NT2/D1 (cell line): Measurements from ENCODE around the gene TLK2.
"Not testable (repeated sequence)": the region's sequence is repeated elsewhere in the genome, so short reads cannot be mapped to it uniquely, and the experiment has no call there.

Experiments
- DNase-seq: peaks from one replicate; pipeline ENCODE4 v3.0.0-alpha.2; 2011; ENCODE audit warnings: low read depth, low spot score
- H3K27me3 ChIP-seq: 2 replicates; pipeline ENCODE4 v1.6.0; 2011; ENCODE audit warnings: mild to moderate bottlenecking; ENCODE audit not compliant: insufficient read length, insufficient read depth
- H3K36me3 ChIP-seq: 2 replicates; pipeline ENCODE4 v1.6.1; 2011; ENCODE audit warnings: mild to moderate bottlenecking, low read length, mixed read lengths; ENCODE audit not compliant: insufficient read depth, insufficient read length
- H3K4me1 ChIP-seq: 2 replicates; pipeline ENCODE4 v1.5.1; 2011; ENCODE audit not compliant: insufficient read depth, insufficient read length
- H3K4me3 ChIP-seq: 2 replicates; pipeline ENCODE4 v1.5.1; 2011; ENCODE audit warnings: low read depth; ENCODE audit not compliant: insufficient read length
- H3K9ac ChIP-seq: 2 replicates; pipeline ENCODE4 v1.6.0; 2011; ENCODE audit warnings: low read depth; ENCODE audit not compliant: insufficient read length
- H3K9me3 ChIP-seq: 2 replicates; pipeline ENCODE4 v1.5.1; 2011; ENCODE audit warnings: mild to moderate bottlenecking, low read length; ENCODE audit not compliant: insufficient read depth
- SUZ12 ChIP-seq: IDR thresholded peaks from 2 replicates; pipeline ENCODE4 v1.6.1; 2011; ENCODE audit not compliant: insufficient read length, insufficient read depth; ENCODE audit errors: extremely low read depth
- YY1 ChIP-seq: IDR thresholded peaks from 2 replicates; pipeline ENCODE4 v1.6.1; 2011; ENCODE audit not compliant: insufficient read length, insufficient read depth
- ZNF274 ChIP-seq: IDR thresholded peaks from 2 replicates; pipeline ENCODE4 v1.6.1; 2011; ENCODE audit warnings: mild to moderate bottlenecking, low read depth, low read length

TLK2 gene

GRCh38 chr17:62605588-62605987, 127.0 kb downstream of the TLK2 start:
- DNase-seq: no peak
- Histone ChIP-seq H3K9me3 (no peaks in the 10 kb centered on the region), H3K4me1 (no peaks in the 10 kb centered on the region), H3K4me3 (no peak overlapping the region), H3K36me3 (peaks cover 81% of the 10 kb centered on the region), H3K9ac (no peak overlapping the region), H3K27me3 (no peaks in the 10 kb centered on the region)
- TF ChIP-seq ZNF274: no peak
- TF ChIP-seq YY1: no peak
- no peak for TF ChIP-seq SUZ12

GRCh38 chr17:62611292-62611691, 132.7 kb downstream of the TLK2 start:
- Histone ChIP-seq H3K9me3 (no peaks in the 10 kb centered on the region), H3K4me1 (no peaks in the 10 kb centered on the region), H3K9ac (no peak overlapping the region), H3K4me3 (no peak overlapping the region), H3K36me3 (peaks cover 69% of the 10 kb centered on the region), H3K27me3 (no peaks in the 10 kb centered on the region)
- DNase-seq: no peak
- TF ChIP-seq SUZ12 (no peak), ZNF274 (no peak), YY1 (no peak)

DNA sequence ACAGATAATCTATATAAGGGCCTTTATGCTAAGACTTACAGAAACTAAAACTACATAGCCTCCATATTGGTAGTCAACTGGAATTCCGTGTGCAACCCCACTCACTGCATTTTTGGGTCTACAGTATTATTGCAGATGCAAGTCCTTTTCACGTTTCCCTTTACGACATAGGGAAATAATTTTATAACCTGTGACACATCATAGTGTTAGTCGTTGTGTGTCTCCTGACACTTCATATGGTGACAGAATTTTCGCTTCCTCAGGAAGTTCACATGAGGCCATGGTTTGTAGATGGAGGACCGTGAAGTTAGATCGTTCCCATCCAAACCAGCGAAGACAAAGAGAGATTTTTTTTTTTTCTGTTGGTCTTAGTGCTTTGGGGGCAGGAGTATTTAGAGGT, 133.1 kb downstream of the TLK2 start:
- Histone ChIP-seq H3K36me3 (peaks cover 65% of the 10 kb centered on the region), H3K4me3 (no peak overlapping the region), H3K9me3 (no peaks in the 10 kb centered on the region), H3K4me1 (no peaks in the 10 kb centered on the region), H3K9ac (no peak overlapping the region), H3K27me3 (no peaks in the 10 kb centered on the region)
- no peak for DNase-seq
- TF ChIP-seq ZNF274 (no peak), YY1 (no peak), SUZ12 (no peak)

- H3K9ac ChIP-seq, H3K4me3 ChIP-seq, H3K27me3 ChIP-seq, H3K9me3 ChIP-seq, DNase-seq, H3K4me1 ChIP-seq: not testable (repeated sequence)
- peaks cover 62% of the 10 kb centered on the region for H3K36me3 ChIP-seq
These were observed 133.7 kb downstream of the TLK2 start for GRCh38 chr17:62612289-62612688.

- not testable (repeated sequence) for H3K9me3 ChIP-seq, H3K4me3 ChIP-seq, H3K9ac ChIP-seq, H3K27me3 ChIP-seq, DNase-seq, H3K4me1 ChIP-seq
- peaks cover 54% of the 10 kb centered on the region for H3K36me3 ChIP-seq
These were observed 134.5 kb downstream of the TLK2 start for GRCh38 chr17:62613095-62613494.

- TF ChIP-seq SUZ12 (no peak), YY1 (no peak), ZNF274 (no peak)
- Histone ChIP-seq H3K4me1 (peaks cover 12% of the 10 kb centered on the region), H3K4me3 (no peak overlapping the region), H3K9me3 (no peaks in the 10 kb centered on the region), H3K27me3 (no peaks in the 10 kb centered on the region), H3K36me3 (peaks cover 48% of the 10 kb centered on the region), H3K9ac (no peak overlapping the region)
- DNase-seq: no peak
These were observed 135.5 kb downstream of the TLK2 start for GRCh38 chr17:62614142-62614541.

DNA sequence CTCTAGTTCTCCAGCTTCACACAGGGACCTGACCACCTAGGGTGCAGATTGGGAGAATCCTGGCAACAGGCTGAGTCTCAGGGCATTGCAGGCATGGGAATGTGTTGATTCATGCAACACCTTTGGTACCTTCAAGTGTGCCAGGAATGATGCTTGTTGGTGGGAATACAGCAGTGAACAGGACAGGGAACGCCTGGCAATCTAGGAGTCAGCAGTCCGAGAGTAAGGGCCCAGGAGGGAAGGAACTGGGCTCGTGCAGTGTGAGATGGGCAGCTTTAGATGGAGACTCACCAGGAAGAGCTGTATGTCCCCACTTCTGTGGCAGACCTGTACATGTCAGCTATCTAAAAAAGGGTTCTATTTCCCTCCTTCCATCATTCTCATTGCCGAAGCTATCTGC, 136.9 kb downstream of the TLK2 start:
- no peak for DNase-seq
- Histone ChIP-seq H3K9me3 (no peaks in the 10 kb centered on the region), H3K9ac (no peak overlapping the region), H3K4me3 (no peak overlapping the region), H3K27me3 (no peaks in the 10 kb centered on the region), H3K4me1 (peaks cover 14% of the 10 kb centered on the region), H3K36me3 (peaks cover 35% of the 10 kb centered on the region)
- TF ChIP-seq YY1 (no peak), SUZ12 (no peak), ZNF274 (no peak)
